SH-SY5Y (cell line): ENCODE measurements around the gene VTN.

Source experiments
- GATA2 ChIP-seq: IDR thresholded peaks from 2 replicates; pipeline ENCODE4 v1.6.1; 2011; ENCODE audit warnings: mild to moderate bottlenecking, low read depth, low read length
- GATA3 ChIP-seq: IDR thresholded peaks from 2 replicates; pipeline ENCODE4 v1.6.1; 2011; ENCODE audit warnings: low read depth, mild to moderate bottlenecking, low read length, moderate library complexity

- TF ChIP-seq GATA2 (no peak), GATA3 (no peak)
Measured at GRCh38 chr17:28397275-28397674, 27.2 kb upstream of the VTN start.
